Heart left ventricle (tissue), 13 donors: Measurements from ENCODE around the gene ALG9.
"Not testable (repeated sequence)": the region's sequence is repeated elsewhere in the genome, so short reads cannot be mapped to it uniquely, and the experiment has no call there.

Experiments used
- CTCF ChIP-seq, 12 donors: fragments of 200-600 bp; sonication (generic) in 4 of 12; IDR thresholded peaks; one replicate each; pipeline versions ENCODE4 v1.5.0 to v1.8.0; 2018 to 2022; ENCODE audit warnings: antibody characterized with exemption in 12 of 12, mild to moderate bottlenecking in 5 of 12
- POLR2A ChIP-seq, 2 donors: fragments of 450-650 bp; IDR thresholded peaks; one replicate each; pipeline ENCODE4 v1.6.1; 2017; ENCODE audit warnings: antibody characterized with exemption in 2 of 2, mild to moderate bottlenecking in 2 of 2, moderate library complexity in 2 of 2
- donor health status: ischemic (EF 13 %, LVEDD 7.1; RV severe dilation, severe dysfunction).
- donor health status: DM: no; HTN: yes; CAD: no.
- donor health status: DM: no; HTN: no; CAD: no.
- donor health status: ischemic (EF 25% LVEDD 6.9; RV normal size, moderate dysfunction).
- donor health status: ischemic (EF 25% LVEDD 5.7; RV mildly dilated, moderate dysfunction).
- donor health status: ischemic (EF 35%, LVEDD 5.7; RV mildly dilated, moderate dysfunction).
- donor health status: nonischemic (EF 11% LVEDD 7.7; RV severe dilation, severe dysfunction).
- donor health status: DM: yes; HTN: yes; CAD: no.
- donor health status: PGD.
- donor health status: ischemic (EF 29% LVEDD 5.4; RV normal size, mild dysfunction).
- donor health status: nonischemic (EF 23%, LVEDD 6.1; RV moderate dilation, normal function).

GRCh38 chr11:111771205-111771604 is 100.2 kb downstream of the ALG9 start:
- not testable (repeated sequence) for TF ChIP-seq CTCF, POLR2A (IDR thresholded peaks at IDR 0.05)
